HepG2 (cell line): Measurements from ENCODE around the gene ZC3H14. TPM values are rescaled to one million over a fixed set of nuclear protein-coding genes. Genes with fewer than 3 reads are reported as not detected.
A peak's percentile ranks its signal among the peaks of the same experiment; 100 is the strongest.

Source experiments
- ARNTL ChIP-seq: sonication (generic); formaldehyde crosslinking; IDR thresholded peaks from 2 replicates; pipeline ENCODE4 v1.4.0; 2020; ENCODE audit warnings: mild to moderate bottlenecking, missing genetic modification reagents
- ATF6 ChIP-seq: sonication (generic); formaldehyde crosslinking; conservative IDR thresholded peaks from 2 replicates; pipeline ENCODE4 v1.4.0; 2020; ENCODE audit warnings: missing genetic modification reagents
- CCDC6 ChIP-seq: sonication (generic); formaldehyde crosslinking; IDR thresholded peaks from 2 replicates; pipeline ENCODE4 v1.8.1; 2022; ENCODE audit warnings: mild to moderate bottlenecking, missing genetic modification reagents, moderate library complexity
- KDM5B ChIP-seq: sonication (generic); formaldehyde crosslinking; IDR thresholded peaks from 2 replicates; pipeline ENCODE4 v1.4.0; 2020; ENCODE audit warnings: missing genetic modification reagents, mild to moderate bottlenecking, borderline replicate concordance
- SCMH1 ChIP-seq: sonication (generic); formaldehyde crosslinking; IDR thresholded peaks from 2 replicates; pipeline ENCODE4 v1.9.0; 2021; ENCODE audit warnings: missing genetic modification reagents, mild to moderate bottlenecking, borderline replicate concordance
- TBP ChIP-seq: sonication (generic); formaldehyde crosslinking; IDR thresholded peaks from 2 replicates; pipeline ENCODE4 v1.5.0; 2020; ENCODE audit warnings: missing genetic modification reagents
- TBX2 ChIP-seq: sonication (generic); formaldehyde crosslinking; IDR thresholded peaks from 2 replicates; pipeline ENCODE4 v1.5.0; 2020; ENCODE audit warnings: missing genetic modification reagents, mild to moderate bottlenecking, borderline replicate concordance
- ZBED4 ChIP-seq: sonication (generic); formaldehyde crosslinking; IDR thresholded peaks from 2 replicates; pipeline ENCODE4 v1.4.0; 2020; ENCODE audit warnings: missing genetic modification reagents, borderline replicate concordance
- ZFP90 ChIP-seq: sonication (generic); formaldehyde crosslinking; IDR thresholded peaks from 2 replicates; pipeline ENCODE4 v1.8.0; 2022; ENCODE audit warnings: missing genetic modification reagents, mild to moderate bottlenecking, inconsistent platforms, borderline replicate concordance
- ZNF3 ChIP-seq: IDR thresholded peaks from 2 replicates; pipeline ENCODE4 v1.7.0; 2017; ENCODE audit warnings: inconsistent platforms
- ZNF407 ChIP-seq: sonication (generic); formaldehyde crosslinking; IDR thresholded peaks from one replicate; pipeline ENCODE4 v1.5.1; 2020; ENCODE audit warnings: mild to moderate bottlenecking, missing genetic modification reagents; ENCODE audit errors: not compliant biosample characterization
- ZNF530 ChIP-seq: sonication (generic); formaldehyde crosslinking; IDR thresholded peaks from 2 replicates; pipeline ENCODE4 v1.5.0; 2020; ENCODE audit warnings: low read depth, mild to moderate bottlenecking, missing genetic modification reagents
- ZNF576 ChIP-seq: sonication (generic); formaldehyde crosslinking; IDR thresholded peaks from 2 replicates; pipeline ENCODE4 v1.4.0; 2020; ENCODE audit warnings: mild to moderate bottlenecking, missing genetic modification reagents
- polyA plus RNA-seq, 8 experiments: library from polyadenylated mRNA; depleted of rRNA in 3 of 8; stranded (reverse) in 7 of 8; unstranded in 1 of 8; fragments of >200 nt; fragmentation: Illumina TruSeq in 4 of 8; extraction: Trizol in 4 of 8; gene quantifications; 2 replicates each; pipeline versions ENCODE4 v1.2.1 to v1.2.3, GENCODE V29; 2011 to 2016; ENCODE audit warnings: low read depth in 4 of 8, missing spikeins in 1 of 8, mixed read lengths in 1 of 8; ENCODE audit not compliant: insufficient read depth in 1 of 8
- total RNA-seq, 5 experiments: library from RNA; depleted of rRNA; stranded (reverse); fragments of >200 nt; fragmentation: Illumina TruSeq; extraction: Trizol; gene quantifications; 2 replicates each; pipeline ENCODE4 v1.2.3, GENCODE V29; 2016; ENCODE audit warnings: low read depth in 1 of 5

The ZC3H14 gene
- total and polyA plus RNA-seq, 2 of the 13 experiments (the other 11 are each of a cell fraction or from before 2014, with no cell fraction given), result 65.1 to 67.5 TPM

DNA sequence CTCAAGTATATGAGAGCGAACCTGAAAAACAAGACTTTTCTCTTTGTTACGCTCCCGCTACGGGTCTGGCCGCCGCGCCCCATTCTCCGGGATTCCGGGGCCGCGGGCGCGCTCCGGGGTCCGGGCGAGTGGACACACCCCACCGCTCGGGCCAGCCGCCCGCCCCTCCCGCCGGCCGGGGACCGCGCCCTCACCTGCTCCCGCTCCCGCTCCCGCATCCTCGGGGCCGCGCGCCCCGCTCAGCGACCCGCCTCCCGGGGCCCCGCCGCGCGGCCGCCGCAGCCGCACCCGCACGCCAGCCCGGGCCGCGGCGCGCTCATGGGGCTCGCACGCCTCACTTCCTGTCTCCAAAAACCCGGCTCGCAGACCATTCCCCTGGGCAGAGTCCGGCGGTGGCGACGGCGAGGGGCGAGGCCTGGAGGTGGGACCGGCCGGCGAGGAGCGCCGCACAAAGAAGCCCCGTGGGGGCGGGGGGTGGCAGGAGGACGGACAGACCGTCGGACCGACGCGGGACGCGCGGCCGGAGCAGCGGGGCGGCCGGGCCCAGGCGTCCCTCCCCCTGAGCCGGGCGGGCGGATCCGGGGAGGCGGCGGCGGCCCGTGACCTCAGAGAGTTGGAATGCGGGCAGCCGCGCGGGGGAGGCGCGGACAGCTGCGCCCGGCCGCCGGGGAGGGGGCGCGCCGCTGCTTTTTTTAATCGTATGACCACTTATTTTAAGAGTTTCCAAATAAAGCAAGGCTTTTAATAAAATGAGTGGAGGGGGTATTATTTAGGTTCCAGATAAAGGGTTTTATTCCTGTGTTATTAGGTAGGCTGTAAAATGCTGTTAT is 8.2 kb upstream of the ZC3H14 start, which contains the start of gene PTPN21 (continued):
- no peak for TF ChIP-seq ZNF407 (CRISPR knock-in tag)
- 0 out of 2 replicates have a peak, but pooled peaks have one; percentile 36 for TF ChIP-seq ARNTL
- TF ChIP-seq ZNF576 (CRISPR knock-in tag), result no peak
- peak; percentile 38; the same call in 1 of the 2 replicates for TF ChIP-seq TBX2
- TF ChIP-seq TBP (CRISPR knock-in tag), result no peak
- no peak for TF ChIP-seq ZNF530 (CRISPR knock-in tag)
- TF ChIP-seq ZNF3 (CRISPR knock-in tag), result no peak
- TF ChIP-seq SCMH1 (CRISPR knock-in tag), result no peak
- TF ChIP-seq ZFP90, result no peak
- no peak for TF ChIP-seq CCDC6
- TF ChIP-seq ATF6 (CRISPR knock-in tag), result no peak
- peak; percentile 70; the same call in 1 of the 2 replicates for TF ChIP-seq KDM5B
- no peak for TF ChIP-seq ZBED4 (CRISPR knock-in tag)
